Glomerular visceral epithelial cell (primary cell): ENCODE data around the gene NR1D2.

Experiments
- DNase-seq: peaks from one replicate; pipeline ENCODE4 v3.0.0-alpha.2; 2016; ENCODE audit errors: extremely low spot score

Gene NR1D2

DNA sequence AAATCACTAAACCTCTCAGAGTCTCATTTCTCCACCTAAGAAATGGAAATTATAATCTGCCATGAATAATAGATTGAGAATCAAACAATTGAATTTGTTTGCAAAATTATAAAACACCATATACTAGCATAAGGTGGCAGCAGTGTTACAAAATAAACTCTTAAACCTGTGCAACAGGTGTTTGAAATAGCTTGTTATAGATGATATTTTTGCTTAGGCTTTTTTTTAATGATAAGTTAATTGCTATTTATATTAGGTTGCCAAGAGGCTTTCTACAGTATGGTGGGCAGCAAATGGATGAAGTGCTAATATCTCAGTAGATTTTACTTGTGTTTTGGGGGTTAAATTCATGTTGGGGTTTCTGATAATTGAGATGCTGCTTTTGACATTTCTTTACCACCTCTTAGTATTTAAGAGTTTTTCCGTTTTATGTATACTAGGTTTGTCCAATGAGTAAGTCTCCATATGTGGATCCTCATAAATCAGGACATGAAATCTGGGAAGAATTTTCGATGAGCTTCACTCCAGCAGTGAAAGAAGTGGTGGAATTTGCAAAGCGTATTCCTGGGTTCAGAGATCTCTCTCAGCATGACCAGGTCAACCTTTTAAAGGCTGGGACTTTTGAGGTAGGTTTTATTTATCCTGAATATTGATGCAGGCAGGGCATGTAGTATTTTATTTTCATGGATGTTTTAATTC is 19.6 kb downstream of the NR1D2 start:
- no peak for DNase-seq

DNA sequence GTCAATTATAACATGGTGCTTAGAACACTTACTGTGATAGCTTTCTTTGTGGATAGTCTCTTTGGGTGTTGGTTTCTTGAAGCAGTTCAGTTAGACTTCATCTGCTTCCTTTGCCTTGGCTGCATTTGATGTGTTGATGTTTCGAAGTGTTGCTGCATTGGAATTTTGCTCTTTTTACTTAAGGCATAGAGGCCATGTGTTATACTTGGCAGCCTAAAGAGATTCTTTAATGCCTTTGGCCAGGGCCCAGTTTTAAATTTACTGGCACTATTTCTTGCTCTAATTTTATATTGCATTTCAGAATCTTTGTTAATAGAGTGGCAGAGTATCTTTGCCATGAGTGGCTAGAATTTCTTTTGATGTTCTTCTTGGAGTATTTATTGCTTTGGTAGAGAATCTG is 21.2 kb downstream of the NR1D2 start:
- DNase-seq: no peak

DNA sequence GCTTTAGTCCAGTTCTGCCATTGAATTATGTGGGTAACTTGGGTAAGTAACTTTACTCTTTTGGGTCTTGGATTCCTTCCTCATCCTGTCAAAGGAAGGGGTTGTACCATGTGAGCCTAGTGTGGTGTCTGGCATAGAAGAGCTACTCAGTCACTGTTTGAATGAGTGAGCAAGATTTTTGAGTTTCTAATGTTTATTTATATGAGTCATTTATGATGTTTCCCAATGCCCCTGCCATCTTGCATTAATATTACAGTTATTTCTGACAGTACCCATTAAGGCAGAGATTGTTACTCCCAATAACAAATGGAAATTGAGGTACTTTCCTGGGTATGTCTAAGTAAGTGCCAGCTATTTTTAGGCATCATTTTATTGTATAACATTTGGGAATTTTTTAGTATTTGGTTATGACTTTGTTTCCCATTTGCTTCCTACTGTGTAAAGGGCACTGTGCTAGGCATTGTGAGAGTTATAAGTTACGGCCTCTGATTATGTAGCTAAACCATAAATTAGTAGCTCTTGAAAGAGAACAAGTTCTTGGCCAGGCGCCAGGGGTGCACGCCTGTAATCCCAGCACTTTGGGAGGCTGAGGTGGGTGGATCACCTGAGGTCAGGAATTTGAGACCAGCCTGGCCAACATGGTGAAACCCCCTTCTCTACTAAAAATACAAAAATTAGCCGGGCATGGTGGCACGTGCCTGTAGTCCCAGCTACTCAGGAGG is 23.5 kb downstream of the NR1D2 start:
- no peak for DNase-seq

DNA sequence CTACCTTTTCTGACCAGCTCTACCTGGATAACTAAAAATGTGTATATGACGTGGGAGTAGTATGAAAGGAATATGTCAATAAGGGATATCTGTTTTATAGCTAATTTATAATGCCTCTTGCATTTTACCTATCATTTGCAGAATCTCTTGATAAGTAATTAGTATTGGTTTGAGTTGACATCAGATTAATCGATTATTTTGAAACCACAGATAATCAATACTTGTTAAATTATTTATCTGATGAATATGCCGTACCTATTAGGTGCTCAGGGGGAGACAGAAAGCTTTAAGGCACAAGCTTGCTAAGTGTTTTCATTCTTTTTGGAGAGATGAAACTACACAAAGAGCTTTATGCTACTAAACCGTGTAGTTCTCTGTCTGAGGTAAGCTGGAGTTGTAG is 24.3 kb downstream of the NR1D2 start:
- DNase-seq: no peak

DNA sequence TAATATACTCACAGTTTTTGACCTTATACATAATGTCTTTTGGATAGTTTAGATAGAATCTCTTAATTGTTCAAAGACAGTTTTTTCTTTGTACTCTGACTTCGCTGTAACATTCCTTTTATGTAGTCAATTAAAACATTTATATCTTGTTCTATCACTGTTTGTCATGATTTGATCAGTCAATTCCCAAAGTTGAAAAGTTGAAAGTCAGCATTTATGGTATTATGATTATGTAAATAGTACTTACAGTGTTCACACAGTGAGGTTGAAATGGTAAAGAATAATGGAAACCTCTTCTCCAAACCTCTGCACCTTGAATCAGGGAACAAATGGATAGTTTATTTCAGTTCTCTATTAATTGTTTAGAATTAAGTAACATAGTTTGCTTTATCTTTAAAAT is 26.6 kb downstream of the NR1D2 start:
- DNase-seq: no peak

DNA sequence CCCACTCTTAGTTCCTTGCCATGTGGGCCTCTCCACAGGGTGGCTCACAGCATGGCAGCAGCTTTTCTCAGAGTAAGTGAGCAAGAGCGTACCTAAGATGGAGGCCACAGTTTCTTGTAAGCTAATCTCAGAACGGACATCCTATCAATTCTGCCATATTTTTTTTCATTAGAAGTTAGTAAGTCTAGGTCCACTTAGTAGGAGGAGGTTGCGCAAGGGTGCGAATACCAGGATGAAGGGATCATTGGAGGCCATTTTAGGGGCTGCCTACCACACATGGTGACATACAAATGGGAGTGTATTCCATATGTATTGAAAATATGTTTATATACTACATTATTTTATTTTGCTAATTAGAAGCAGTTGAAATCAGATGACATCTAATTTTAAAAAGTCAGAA is 31.5 kb downstream of the NR1D2 start:
- no peak for DNase-seq

DNA sequence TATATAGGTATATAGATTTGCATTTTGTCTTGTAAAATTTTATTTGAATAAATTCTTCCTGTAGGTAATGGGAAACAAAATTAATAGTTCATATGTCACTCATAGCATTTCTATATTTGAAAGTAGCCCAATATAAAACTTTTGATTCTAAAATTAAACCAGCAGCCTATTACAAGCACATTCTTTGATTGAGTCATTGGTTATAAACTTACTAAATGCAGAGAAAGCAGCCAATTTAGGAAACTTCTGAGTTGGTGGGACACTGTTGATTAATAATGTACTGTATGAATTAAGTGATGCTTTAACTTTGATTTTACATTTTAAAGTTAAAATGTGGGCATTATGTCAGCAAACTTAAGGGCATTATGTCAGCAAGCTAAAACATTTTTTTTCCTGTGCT is 34.5 kb downstream of the NR1D2 start:
- no peak for DNase-seq

DNA sequence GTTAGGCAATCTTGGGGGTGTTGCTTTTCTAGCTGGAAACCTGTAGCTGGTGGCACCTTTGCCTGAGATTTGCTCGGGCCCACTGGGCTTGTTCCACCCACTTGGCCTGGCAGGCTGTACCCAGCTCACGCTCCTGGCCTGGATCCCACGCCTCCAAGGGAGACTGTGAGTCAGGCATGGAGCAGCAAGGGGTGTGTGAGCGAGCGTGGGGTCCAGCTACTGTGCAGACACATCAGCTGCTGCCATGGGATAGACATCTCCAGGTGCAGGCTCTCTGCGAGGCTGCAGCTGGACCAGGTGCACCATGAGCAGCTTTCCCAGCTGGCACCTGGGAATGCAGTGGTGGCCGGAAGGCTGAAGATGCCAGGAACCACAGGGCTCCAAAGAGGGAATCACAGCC is 36.0 kb downstream of the NR1D2 start:
- no peak for DNase-seq

DNA sequence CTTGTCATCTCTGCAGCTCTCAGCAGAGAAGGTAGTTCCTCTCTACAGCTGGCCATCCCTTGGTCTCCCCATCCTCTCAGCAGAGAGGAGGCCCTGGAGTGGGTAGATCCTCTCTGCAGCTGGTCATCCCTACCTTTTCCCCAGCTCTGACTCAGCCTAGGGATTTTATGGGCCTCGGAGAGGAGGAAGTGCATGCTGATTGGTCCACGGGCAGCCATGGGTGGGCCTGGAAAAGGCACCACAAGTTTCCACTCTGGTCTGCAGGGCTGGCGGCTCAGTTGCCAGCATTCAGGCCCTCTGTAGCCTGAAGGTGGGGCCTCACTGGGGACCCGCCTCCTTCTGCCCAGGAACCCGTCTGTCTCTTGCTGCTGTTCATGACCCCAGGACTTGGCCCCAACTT is 36.9 kb downstream of the NR1D2 start:
- DNase-seq: no peak

DNA sequence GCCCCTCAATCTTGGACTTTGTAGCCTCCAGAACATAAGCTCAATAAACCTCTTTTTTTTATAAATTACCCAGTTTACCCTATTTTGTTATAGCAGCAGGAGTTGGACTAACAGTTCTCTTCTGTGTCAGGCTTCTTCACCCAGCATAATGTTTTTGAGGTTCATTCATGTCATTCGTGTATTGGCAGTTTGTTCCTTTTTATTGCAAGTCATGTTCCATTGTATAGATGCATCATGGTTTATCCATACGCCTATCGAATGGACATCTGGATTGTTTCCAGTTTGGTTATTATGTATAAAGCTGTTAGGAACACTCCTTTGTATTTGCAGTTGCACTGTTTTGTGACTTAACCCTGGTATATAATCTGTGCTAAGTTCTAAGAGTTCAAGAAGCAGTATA is 39.8 kb downstream of the NR1D2 start:
- DNase-seq: no peak

DNA sequence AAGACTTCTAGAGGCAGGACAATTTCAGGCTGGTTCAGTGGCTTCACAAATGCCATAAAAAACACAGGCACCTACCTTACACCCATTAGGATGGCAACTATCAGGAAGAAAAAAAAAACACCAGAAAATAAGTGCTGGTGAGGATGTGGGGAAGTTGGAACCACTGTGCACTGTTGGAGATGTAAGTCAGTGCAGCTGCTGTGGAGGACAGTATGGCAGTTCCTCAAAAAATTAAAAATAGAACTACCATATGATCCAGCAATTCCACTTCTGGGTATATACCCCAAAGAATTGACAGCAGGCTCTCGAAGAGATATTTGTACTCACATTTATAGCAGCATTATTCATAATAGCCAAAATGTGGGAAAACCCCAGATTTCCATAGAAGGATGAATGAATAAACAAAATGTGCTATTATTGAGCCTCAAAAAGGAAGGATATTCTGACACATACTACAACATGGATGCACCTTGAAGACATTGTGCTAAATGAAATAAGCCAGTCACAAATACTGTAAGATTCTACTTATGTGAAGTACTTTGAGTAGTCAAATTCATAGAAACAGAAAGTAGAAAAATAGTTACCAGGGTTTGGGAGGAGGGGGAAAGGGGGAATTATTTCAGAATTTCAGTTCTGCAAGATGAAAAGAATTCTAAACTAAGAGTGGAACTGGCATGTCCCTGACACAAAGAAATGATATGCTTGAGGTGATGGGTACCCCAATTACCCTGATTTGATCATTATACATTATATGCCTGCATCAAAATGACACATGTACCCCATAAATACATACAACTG is 40.9 kb downstream of the NR1D2 start:
- no peak for DNase-seq

DNA sequence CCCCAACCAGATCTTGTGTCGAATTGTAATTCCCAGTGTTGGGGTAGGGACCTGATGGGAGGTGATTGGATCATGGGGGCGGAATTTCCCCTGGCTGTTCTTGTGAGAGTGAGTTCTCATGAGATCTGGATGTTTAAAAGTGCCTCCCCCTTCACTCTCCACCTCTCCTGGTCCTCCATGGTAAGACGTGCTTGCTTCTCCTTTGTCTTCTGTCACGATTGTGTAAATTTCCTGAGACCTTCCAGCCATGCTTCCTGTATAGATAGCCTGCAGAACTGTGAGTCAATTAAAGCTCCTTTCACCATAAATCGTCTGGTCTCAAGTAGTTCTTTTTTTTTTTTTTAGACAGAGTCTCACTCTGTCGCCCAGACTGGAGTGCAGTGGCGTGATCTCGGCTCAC is 42.3 kb downstream of the NR1D2 start:
- no peak for DNase-seq

DNA sequence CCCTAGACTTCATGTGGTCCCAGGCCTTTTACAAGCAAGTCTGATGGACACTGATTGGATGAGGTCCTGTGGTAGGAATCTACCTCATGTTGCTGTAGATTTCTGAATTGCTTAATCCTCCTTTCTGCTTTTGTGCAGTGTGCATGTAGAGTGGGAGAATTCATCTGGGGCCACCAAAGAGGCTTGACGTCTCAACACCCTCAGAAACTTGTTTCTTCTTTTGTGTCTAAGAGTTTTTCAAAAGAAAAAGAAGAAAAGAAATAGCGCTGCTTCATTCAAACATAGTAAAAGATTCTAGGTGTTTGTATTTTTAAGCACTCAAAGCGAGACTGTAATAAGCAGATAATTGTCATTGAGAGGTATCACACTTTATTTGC is 46.2 kb downstream of the NR1D2 start:
- no peak for DNase-seq

DNA sequence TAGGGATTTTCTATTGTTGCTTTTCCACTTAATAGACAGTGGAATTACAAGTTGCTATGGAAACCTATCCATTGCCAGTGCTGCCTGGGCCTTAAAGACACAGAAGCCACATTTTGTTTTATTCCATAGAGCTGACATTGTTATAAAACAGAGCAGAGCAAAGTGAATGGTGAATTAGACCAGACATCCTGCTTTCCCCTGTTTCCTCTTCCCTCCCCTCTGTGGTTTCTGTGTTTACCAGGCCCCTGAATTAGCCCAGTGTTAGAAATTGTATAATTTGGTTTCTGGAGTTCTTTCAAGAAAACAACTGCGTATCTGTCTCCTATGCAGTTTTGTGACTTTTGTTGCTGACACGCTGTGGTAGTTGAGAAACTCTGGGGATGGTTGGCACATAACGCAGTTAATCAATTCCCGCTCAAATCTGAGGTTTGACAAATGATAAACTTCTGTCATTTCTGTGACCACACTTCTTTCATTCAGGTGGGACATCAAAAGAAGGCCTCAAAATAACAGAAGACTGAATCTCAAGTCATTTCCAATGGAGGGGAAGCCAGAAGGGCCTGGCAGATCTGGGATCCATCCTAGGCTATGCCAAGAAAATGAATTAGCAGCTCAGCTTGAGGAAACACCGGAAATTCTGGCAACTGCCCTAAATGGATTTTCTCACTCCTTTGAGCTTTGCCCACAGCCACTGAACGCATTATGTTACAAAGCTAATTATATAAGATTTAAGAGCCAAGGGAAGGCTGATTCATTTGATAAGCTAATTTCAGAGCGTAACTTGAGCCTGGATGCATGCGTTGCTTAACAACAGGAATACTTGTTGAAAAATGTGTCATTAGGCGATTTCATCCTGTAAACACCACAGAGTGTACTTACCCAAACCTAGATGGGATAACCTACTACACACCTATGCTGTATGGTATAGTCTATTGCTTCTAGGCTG is 46.9 kb downstream of the NR1D2 start:
- DNase-seq: no peak

DNA sequence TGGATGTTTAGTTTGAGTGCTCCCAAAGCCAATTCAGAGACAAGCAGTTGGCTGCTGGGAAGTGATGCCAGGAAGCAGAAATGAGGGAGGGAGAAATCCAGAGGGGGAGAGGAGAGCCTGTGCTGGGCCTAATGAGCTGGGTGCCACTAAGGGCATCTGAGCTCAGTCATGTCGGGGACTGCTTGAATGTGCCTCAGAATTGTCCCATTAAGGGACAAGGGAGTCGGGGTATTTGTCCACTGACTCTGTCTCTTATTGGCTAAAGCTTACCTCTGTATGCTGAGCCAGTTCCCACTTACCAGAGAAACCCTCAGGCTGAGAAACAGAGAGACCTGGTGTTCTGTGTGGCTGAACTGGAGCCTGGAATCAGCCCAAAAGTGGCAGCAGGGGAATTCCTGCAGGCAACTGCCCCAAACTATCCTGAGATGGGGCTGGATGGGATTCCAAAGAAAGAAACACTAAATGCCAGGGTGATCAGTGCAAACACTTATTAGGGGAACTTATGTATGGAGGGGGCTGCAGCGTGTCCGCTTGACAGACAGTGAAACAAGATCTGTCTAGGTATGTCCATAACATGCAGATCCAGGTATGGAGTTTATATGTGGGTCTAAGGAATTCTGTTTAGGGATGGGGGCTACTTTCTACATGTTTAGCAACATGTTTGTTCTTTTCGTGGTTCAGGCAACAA is 48.6 kb downstream of the NR1D2 start:
- DNase-seq: no peak

DNA sequence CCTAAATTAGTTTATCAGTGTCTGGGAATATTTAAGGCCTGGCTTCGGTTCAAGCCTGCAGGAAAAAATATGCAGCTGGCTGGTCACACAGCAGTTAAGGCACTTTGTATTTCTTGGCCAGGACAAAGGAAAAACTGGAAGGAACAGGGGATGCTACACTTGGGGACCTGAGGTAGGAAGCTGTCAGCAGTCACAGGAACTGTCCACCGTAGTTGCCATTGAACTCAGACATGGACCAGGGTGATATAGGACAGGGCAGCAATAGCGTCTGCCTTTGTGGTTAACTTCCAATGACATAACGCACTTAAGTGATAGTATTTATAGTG is 49.1 kb downstream of the NR1D2 start:
- no peak for DNase-seq

DNA sequence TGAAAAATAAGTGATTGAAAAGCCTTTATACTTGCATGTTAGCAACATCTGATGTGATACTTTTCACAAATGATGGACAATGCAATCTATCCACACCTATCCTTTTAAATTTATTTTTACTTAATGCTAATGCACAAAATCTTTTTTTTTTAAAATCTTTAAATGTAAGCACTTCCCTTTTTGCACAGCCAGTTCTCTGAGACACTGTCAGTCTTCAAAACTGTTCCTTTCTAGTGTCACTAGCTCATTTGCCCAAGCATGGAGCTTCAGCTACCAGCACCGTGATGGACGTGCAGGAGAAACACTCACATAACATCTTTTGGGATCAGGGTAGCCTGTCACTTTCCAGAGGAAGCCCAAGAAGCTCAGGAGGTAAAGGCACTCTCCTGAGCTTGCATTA is 50.1 kb downstream of the NR1D2 start:
- DNase-seq: no peak

DNA sequence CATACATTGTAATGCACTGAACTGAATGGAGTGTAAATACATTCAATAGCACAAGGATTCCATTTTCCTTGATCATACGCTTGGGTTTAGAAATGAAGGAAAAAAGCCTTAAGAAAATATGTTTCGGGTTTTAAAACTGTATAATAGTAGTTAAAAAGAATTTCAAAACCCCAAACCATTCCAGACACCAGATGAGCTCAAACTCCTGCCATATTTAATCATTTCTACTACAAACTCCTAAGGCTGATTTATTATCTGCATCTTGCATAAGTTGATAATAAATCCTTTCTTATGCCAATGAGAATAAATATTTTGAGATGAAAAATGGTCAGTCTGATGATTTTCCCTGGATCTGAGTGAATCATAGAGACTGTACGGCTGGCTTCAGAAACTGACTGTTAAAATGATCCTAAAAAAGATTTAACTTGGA is 51.0 kb downstream of the NR1D2 start:
- DNase-seq: no peak

DNA sequence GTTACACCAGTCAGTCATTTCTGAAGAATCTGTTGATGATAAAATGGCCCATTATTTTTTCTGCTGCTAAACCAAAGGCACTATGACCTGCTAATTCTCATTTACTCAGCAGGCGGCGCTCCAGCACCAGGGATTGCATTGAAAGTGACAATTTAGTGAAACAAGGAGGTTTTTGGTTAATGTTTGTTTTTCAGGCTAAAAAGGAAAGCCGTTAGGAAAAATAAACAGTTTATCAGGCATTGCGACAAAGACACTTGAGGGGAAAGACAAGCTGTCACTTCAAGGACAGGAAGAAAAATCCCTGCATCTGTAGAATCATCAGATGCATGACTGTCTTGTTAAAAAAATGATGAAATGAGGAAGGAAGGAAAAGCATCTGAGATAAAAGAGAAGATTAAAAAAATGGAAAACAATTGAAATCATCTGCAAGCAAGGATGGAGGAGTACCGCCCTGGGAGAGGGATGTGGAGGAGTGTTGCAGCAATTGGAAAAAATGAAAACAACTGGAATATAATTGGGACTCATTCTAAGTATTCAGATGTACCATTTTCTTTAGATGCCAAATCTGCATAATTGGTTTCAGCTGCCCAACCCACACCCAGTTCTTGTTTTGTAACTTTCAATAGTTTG is 54.0 kb downstream of the NR1D2 start:
- peak; percentile 59 for DNase-seq

DNA sequence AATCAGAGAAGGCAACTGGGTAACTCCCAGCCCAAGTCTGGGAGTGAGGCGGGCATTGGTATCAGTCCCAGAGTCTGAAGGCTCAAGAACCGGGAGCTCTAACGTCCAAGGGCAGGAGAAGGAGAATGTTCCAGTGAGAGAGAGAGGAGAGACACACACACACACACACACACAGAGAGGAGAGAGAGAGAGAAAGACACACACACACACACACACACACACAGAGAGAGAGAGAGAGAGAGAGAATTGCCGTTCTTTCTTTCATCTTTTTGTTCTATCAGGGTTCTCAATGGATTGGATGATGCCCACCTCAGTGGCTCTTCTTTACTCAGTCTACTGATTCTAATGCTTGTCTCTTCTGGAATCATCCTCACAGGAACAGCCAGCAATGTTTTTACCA is 57.0 kb downstream of the NR1D2 start:
- DNase-seq: no peak

DNA sequence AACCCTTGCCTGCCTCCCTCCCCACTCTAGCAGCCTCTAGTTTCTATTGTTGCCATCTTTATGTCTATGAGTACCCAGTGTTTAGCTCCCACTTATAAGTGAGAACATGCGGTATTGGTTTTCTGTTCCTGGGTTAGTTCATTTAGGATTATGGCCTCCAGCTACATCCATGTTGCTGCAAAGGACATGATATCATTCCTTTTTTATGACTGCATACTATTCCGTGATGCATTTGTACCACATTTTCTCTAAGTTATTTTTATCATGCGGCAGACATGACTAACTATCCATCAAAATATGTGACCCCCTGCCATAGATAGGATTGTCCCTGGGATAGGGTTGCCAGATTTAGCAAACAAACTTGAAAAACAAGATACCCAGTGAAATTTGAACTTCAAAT is 58.4 kb downstream of the NR1D2 start:
- DNase-seq: no peak
